Ramos (cell line): ENCODE measurements around the gene POU2AF1.
"Not testable (repeated sequence)": the region's sequence is repeated elsewhere in the genome, so short reads cannot be mapped to it uniquely, and the experiment has no call there.

Experiments
- in situ Hi-C: fragments of 300-500 bp; cut with MboI; formaldehyde crosslinking; loops from one replicate; pipeline ENCODE4 v1.14.3; 2022; ENCODE audit warnings: low sequenced_read_pairs; ENCODE audit not compliant: unreplicated experiment

POU2AF1 gene

GRCh38 chr11:111411456-111411855 is 32.4 kb upstream of the POU2AF1 start:
- in situ Hi-C loops, result no loop called here

GRCh38 chr11:111410951-111411350 is 31.9 kb upstream of the POU2AF1 start:
- in situ Hi-C loops, result no loop called here

GRCh38 chr11:111409915-111410314 is 30.8 kb upstream of the POU2AF1 start:
- in situ Hi-C loops, result no loop called here

GRCh38 chr11:111408789-111409727 is 30.0 kb upstream of the POU2AF1 start:
- in situ Hi-C loops, result no loop called here

- in situ Hi-C loops, result no loop called here
These were observed 28.6 kb upstream of the POU2AF1 start for GRCh38 chr11:111407652-111408051.

GRCh38 chr11:111406589-111406988 is 27.5 kb upstream of the POU2AF1 start:
- in situ Hi-C loops, result no loop called here

- in situ Hi-C loops, result no loop called here
These were observed 27.0 kb upstream of the POU2AF1 start for GRCh38 chr11:111406091-111406490.

- in situ Hi-C loops, result no loop called here
These were observed 26.5 kb upstream of the POU2AF1 start for GRCh38 chr11:111405551-111405950.

- in situ Hi-C loops, result no loop called here
These were observed 24.1 kb upstream of the POU2AF1 start for GRCh38 chr11:111403051-111403726.

- in situ Hi-C loops, result no loop called here
These were observed 23.3 kb upstream of the POU2AF1 start for GRCh38 chr11:111402411-111402810.

- in situ Hi-C loops, result not testable (repeated sequence)
These were observed 22.9 kb upstream of the POU2AF1 start for GRCh38 chr11:111401957-111402356.

- in situ Hi-C loops, result no loop called here
These were observed 21.5 kb upstream of the POU2AF1 start for GRCh38 chr11:111400595-111400994.

- in situ Hi-C loops, result no loop called here
These were observed 20.3 kb upstream of the POU2AF1 start for GRCh38 chr11:111399187-111400031.

- in situ Hi-C loops, result no loop called here
These were observed 18.0 kb upstream of the POU2AF1 start for GRCh38 chr11:111397034-111397433.

GRCh38 chr11:111395749-111396148 is 16.7 kb upstream of the POU2AF1 start:
- in situ Hi-C loops, result no loop called here

- in situ Hi-C loops, result no loop called here
These were observed 16.0 kb upstream of the POU2AF1 start for GRCh38 chr11:111395081-111395480.

- in situ Hi-C loops, result not testable (repeated sequence)
These were observed 15.1 kb upstream of the POU2AF1 start for GRCh38 chr11:111394147-111394546.

- in situ Hi-C loops, result no loop called here
These were observed 14.5 kb upstream of the POU2AF1 start for GRCh38 chr11:111393585-111393984.

GRCh38 chr11:111393096-111393495 is 14.0 kb upstream of the POU2AF1 start:
- in situ Hi-C loops, result no loop called here

- in situ Hi-C loops, result no loop called here
These were observed 13.5 kb upstream of the POU2AF1 start for GRCh38 chr11:111392552-111392951.
